Coronary artery (tissue), 2 donors: ENCODE results near the gene NET1.

Experiments
- DNase-seq: peaks from one replicate; pipeline ENCODE4 v3.0.0-alpha.2; 2017; ENCODE audit warnings: low spot score
- H3K27ac ChIP-seq, 2 donors: fragments of 200-600 bp; sonication (generic); one replicate each; pipeline ENCODE4 v1.5.1; 2016 to 2019
- H3K4me3 ChIP-seq: fragments of 200-600 bp; sonication (generic); 2 replicates; pipeline ENCODE4 v1.5.1; 2016; ENCODE audit warnings: mild to moderate bottlenecking, moderate library complexity
- CTCF ChIP-seq: fragments of 200-600 bp; sonication (generic); IDR thresholded peaks from one replicate; pipeline ENCODE4 v1.5.1; 2019; ENCODE audit warnings: antibody characterized with exemption

Gene NET1

GRCh38 chr10:5416981-5417380 lies 4.6 kb downstream of the NET1 start:
- TF ChIP-seq CTCF: no peak
- no peak overlapping the region for H3K4me3 ChIP-seq
- no peak for DNase-seq
- peak overlapping the region in 1 of 2 donors; percentile 44 for H3K27ac ChIP-seq

GRCh38 chr10:5418584-5418983 lies 6.2 kb downstream of the NET1 start:
- no peak for TF ChIP-seq CTCF
- Histone ChIP-seq H3K27ac (no peak overlapping the region), H3K4me3 (no peak overlapping the region)
- DNase-seq: no peak

GRCh38 chr10:5419466-5420094 lies 7.2 kb downstream of the NET1 start:
- TF ChIP-seq CTCF: no peak
- Histone ChIP-seq H3K27ac (no peak overlapping the region), H3K4me3 (no peak overlapping the region)
- no peak for DNase-seq

- no peak for DNase-seq
- no peak for TF ChIP-seq CTCF
- H3K27ac ChIP-seq: peak overlapping the region; percentile 54 to 58
- H3K4me3 ChIP-seq: peak overlapping the region; percentile 2
Measured at GRCh38 chr10:5423771-5424170, 11.4 kb downstream of the NET1 start.

GRCh38 chr10:5424751-5425150 lies 12.4 kb downstream of the NET1 start:
- no peak for DNase-seq
- TF ChIP-seq CTCF: no peak

GRCh38 chr10:5428133-5428532 lies 15.8 kb downstream of the NET1 start:
- Histone ChIP-seq H3K27ac (peak overlapping the region; percentile 72), H3K4me3 (no peak overlapping the region)
- TF ChIP-seq CTCF: no peak
- DNase-seq: no peak

More at GRCh38 chr10:5424751-5425150, 12.4 kb downstream of the NET1 start:
- H3K27ac ChIP-seq: peak overlapping the region; percentile 54 to 58
- no peak overlapping the region for H3K4me3 ChIP-seq

GRCh38 chr10:5433182-5433581 lies 20.8 kb downstream of the NET1 start:
- H3K4me3 ChIP-seq: no peak overlapping the region
- TF ChIP-seq CTCF: no peak
- no peak overlapping the region for H3K27ac ChIP-seq

More at GRCh38 chr10:5433182-5433581, 20.8 kb downstream of the NET1 start:
- DNase-seq: no peak
